Skin epidermis (tissue), 12 donors: ENCODE data around the gene MRPL50.
A peak's percentile ranks its signal among the peaks of the same experiment; 100 is the strongest.

Source experiments
- H3K27ac ChIP-seq, 21 experiments: fragments of 200-600 bp; sonication (generic) in 11 of 21; one replicate each; pipeline ENCODE4 v1.5.0; 2020; ENCODE audit warnings: mild to moderate bottlenecking in 3 of 21, inconsistent platforms in 2 of 21, moderate library complexity in 2 of 21
- H3K4me3 ChIP-seq, 7 experiments: fragments of 200-600 bp; sonication (generic) in 2 of 7; one replicate each; pipeline ENCODE4 v1.5.0; 2020; ENCODE audit warnings: inconsistent platforms in 2 of 7, mild to moderate bottlenecking in 2 of 7, moderate library complexity in 1 of 7

Gene MRPL50

DNA sequence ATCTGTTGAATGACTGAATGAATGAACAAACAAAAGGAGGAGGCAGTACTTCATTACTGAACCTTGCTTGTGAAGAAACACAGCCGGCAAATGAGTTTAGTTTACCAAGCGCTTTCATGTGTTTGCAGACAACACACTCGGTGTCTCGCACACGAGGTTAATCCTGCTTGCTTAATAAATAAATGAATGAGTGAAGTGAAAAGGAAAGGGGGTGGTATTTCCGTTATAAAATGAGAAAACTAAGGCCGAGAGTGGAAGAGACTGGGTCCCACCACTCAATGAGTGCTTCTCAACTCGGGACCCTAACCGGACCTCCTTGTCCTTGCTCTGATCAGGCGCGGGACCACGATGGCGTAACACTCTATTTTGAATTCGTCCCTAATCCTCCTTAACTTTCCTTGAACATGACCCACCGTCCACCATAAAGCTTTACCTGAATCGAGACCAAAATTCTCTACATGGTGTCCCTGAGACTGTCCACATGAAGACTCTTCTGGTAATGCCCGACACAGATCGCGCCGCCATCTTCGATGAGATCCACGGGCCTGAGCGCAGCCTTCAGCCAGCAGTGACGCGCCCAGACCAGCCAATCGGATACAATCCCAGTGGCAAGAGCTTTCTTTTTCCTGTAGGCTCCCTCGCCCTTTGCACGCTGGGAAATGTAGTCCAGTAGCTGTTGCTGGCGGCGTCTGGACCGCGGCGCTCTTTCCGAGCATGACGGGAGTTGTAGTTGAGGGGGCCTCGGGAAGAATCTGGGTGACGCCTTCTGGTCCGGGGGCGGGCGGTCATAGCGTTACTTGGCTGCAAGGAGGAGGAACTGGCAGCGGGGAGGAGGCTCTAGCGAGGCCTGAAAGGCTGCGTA lies at the start of gene MRPL50, which contains the start of gene ZNF189:
MRPL50 (minus strand) TSS at position 551 of the 862 bp plus-strand sequence; CDS start at position 525, 26 bp downstream.
ZNF189 (plus strand) TSS at position 784 of the 862 bp plus-strand sequence. CDS start 306 bp downstream, outside the sequence.
- Histone ChIP-seq H3K4me3 (peak within 1 kb of the TSS; percentile 46 to 92 (median 80)), H3K27ac (peak within 1 kb of the TSS; percentile 75 to 97 (median 92))

DNA sequence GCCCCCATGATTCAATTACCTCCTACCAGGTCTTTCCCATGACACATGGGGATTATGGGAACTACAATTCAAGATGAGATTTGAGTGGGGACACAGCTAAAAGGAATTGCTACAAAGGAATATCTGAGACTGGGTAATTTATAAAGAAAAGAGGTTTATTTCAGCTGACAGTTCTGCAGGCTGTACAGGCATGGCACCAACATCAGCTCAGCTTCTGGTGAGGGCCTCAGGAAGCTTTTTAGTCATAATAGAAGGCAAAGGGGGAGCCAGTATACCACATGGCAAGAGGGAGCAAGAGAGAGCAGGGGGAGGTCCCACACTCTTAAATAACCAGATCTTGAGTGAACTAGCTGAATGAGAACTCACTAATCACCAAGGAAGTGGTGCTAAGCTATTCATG lies 48.3 kb upstream of the MRPL50 start:
- H3K27ac ChIP-seq = no peak overlapping the region
- H3K4me3 ChIP-seq = no peak overlapping the region

DNA sequence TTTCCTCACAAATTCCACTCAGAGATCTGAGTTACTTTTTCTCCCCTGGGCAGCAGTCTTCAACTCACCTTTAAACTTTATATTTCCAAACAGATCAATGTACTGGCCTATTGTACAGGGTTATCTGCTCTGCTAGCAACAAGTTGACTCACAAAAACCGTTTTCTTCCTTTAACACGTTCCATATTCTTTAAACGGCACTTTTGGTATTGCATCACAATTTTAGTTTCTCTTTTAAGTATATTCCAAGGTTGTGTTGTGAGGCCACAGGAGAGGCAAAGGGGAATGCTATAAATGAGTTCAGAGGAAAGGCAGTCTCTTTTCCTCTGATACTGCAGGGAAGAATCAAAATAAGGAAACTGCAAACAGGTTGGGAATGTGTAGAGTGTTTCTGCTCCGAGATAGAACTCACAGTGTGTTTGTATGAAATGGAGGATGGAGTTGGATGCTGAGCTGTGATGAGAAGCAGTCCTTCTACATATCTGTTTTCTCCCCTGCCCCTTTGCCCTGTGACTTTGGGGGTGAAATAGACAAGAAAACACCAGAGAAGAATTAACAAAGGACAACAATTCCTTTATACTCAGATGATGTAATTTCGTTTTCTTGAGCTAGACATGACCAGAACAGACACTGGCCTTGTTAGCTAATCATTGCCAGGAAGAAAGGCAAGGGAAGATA lies 47.1 kb upstream of the MRPL50 start:
- Histone ChIP-seq H3K27ac (no peak overlapping the region), H3K4me3 (no peak overlapping the region)

GRCh38 chr9:101443364-101443771 lies 45.0 kb upstream of the MRPL50 start:
- no peak overlapping the region for H3K27ac ChIP-seq
- no peak overlapping the region for H3K4me3 ChIP-seq

- no peak overlapping the region for H3K4me3 ChIP-seq
- no peak overlapping the region for H3K27ac ChIP-seq
Observed at GRCh38 chr9:101442736-101443135, 44.3 kb upstream of the MRPL50 start.

DNA sequence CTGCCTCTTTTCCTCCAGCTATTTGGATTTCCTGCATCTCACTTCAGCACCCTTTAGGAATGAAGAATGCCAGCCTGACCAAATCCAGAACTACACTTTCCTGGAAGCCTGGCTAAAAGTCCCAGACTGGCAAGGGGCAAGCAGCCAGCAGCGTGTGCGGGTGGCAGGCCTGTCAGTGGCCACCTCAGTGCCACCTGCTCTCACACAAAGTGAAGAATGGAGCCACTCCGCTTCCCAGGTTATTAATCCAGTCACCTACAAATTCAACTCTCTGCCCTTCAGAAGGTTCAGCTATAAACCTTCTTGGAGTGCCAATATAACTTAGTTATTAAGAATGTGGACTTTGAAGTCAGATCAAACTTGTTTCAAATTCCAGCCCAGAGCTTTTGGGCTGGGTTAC lies 43.9 kb upstream of the MRPL50 start:
- H3K27ac ChIP-seq = no peak overlapping the region
- no peak overlapping the region for H3K4me3 ChIP-seq

- H3K4me3 ChIP-seq = no peak overlapping the region
- no peak overlapping the region for H3K27ac ChIP-seq
Observed at GRCh38 chr9:101440714-101441230, 42.4 kb upstream of the MRPL50 start.

GRCh38 chr9:101438523-101438922 lies 40.1 kb upstream of the MRPL50 start:
- Histone ChIP-seq H3K27ac (no peak overlapping the region), H3K4me3 (no peak overlapping the region)

GRCh38 chr9:101437806-101438232 lies 39.4 kb upstream of the MRPL50 start:
- Histone ChIP-seq H3K27ac (no peak overlapping the region), H3K4me3 (no peak overlapping the region)

DNA sequence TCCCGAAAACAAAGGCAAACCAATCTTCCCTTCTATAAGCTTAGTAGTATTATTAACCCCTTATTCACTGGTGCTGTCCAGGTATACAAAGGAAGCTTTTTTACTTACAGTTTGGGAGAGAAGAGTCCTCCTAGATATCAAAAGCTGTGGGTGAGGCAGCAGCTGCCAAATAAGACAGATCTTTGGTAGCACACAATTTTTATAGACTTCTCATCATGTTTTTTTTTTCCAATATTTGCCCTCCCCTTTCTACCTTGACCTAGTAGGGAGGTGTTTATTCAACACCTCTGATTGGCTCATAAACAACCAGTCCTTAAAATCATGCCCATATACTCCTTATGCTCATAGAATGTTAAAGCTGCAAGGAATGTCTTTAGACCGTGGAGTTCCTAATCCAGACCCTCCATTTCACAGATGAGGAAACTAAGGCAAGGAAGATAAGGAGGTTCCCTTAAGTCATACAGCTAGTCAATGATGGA lies 37.2 kb upstream of the MRPL50 start, which contains the start of gene ALDOB:
ALDOB (minus strand) TSS at position 174 of the 479 bp plus-strand sequence. CDS start 4,887 bp downstream, outside the sequence.
- no peak within 1 kb of the TSS for H3K27ac ChIP-seq
- no peak within 1 kb of the TSS for H3K4me3 ChIP-seq

DNA sequence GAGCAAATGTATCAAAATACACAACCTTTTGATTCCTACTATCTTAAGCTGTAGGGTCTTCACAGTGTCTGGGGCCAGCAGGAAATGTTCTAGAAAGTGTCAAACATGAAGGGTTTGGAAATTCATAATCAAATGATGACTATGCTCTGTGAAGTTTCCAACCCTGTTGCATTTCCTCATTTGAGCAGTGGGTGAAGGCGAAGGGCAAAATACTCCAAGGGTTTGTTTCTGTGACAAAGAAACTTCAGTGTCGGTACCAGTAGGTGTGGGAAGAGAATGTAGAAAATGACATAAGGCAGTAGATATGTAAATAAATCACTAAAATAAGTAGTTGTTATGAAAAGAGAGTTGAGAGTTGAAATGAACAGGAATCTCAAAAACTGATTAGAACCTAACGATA lies 36.6 kb upstream of the MRPL50 start:
- no peak overlapping the region for H3K4me3 ChIP-seq

DNA sequence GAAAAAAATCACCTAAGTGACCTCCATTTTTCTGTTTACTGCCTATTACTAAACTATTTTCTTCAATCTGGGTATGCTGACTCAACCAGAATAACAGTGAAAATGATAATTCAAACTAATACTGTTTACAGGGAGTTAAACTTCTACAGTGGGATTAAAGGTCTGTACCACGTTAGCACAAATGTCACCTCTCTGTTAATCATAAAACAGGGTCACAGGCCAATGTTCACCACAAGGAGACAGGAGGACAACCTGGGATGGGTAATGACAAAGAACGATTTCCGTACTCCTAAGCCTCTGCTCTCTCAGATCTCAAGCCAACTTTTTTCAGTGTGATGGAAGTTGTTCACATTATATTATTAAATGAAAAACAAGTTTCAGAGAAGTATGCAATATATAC lies 34.8 kb upstream of the MRPL50 start:
- Histone ChIP-seq H3K27ac (no peak overlapping the region), H3K4me3 (no peak overlapping the region)

More for the DNA sequence above, 36.6 kb upstream of the MRPL50 start:
- no peak overlapping the region for H3K27ac ChIP-seq

- H3K27ac ChIP-seq = no peak overlapping the region
- H3K4me3 ChIP-seq = no peak overlapping the region
Observed at GRCh38 chr9:101432740-101433139, 34.3 kb upstream of the MRPL50 start.

DNA sequence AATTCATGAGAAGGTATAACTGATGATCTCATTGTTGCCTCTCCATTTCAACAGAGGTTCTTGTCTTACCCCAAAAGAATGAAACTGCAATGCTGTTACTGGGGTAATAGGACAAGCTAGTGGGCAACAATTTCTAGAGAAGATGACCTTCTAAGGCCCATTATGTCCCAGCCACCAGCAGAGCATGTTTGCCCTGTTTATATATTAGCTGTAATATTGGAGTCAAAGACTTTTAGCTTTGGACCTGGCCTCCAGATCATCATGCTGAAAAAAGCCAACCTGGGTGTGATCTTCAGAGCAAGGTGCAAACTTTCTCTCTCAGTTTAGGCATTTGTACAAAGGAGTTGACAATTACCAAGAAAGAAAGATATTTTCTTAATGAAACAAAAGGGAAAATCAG lies 33.8 kb upstream of the MRPL50 start:
- Histone ChIP-seq H3K27ac (no peak overlapping the region), H3K4me3 (no peak overlapping the region)

DNA sequence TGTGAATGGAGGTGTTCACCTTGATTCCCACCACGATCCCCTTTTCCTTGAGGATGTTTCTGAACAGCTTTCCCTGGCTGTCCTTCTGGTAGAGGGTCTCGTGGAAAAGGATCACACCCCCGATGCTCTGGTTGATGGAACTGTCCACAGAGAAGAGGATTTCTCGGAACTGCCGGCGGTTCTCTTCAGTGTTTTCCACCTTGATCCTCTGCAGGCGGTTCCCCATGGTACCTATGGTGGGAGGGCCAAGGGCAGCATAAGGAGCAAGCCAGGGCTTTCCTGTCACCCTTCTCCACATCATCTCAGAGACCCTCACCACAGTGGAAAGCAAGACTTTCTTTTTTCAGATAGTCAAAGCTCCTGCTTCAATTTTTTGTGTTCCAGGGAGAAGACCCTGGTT lies 31.3 kb upstream of the MRPL50 start:
- H3K4me3 ChIP-seq = no peak overlapping the region
- H3K27ac ChIP-seq = no peak overlapping the region

- no peak overlapping the region for H3K27ac ChIP-seq
- H3K4me3 ChIP-seq = no peak overlapping the region
Observed at GRCh38 chr9:101428909-101429308, 30.5 kb upstream of the MRPL50 start.

DNA sequence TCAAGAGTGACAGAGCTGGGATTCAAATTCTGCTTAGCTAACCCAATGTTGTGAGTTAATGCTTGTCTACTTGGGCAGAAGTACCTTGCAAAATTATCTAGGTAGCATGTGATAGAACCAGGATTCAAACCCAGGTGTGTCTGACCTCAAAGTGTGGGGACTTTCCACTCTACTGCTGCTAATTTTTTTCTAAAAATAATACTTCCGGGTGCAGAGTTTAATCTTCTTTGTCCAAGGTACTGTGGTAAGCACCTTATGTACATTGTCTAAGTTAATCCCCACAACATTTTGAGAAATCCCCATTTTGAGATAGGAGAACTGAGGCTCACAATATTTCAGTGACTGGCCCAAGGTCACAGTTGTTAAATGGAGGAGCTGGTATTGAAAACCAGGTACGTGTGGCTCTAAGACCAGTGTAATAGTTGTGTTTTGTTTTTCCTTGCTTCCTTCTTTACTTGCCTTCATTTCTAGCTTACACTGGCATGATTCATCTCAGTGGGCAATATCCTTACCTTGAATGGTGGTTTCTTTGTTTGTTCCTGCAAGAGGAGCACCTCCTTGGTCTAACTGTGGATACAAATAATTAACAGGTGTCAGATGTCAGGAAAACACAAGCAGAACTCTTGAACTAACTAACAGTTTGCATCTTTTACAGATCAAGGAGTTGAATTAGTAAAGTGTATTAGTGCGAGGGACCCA lies 29.7 kb upstream of the MRPL50 start:
- Histone ChIP-seq H3K27ac (no peak overlapping the region), H3K4me3 (no peak overlapping the region)

GRCh38 chr9:101427358-101427757 lies 28.9 kb upstream of the MRPL50 start:
- no peak overlapping the region for H3K27ac ChIP-seq
- H3K4me3 ChIP-seq = no peak overlapping the region

DNA sequence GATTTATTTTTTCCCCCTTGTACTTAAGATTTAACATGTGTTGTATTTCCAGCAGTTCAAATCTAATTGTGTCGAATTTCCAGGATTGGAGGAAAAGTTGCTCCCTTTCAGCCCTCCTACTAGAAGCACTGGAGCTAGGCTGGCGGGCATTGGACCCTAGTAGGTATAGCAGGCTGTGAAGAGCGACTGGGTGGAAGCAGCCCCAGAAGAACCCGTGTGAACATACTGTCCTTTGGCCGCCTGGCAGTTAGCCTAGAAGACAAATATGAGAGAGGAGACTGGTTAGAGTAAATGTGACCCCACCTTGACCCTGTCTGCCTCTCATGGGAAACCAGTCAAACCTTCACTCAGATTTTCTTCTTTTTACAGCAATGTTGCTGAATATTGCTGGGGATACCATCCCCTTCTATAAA lies 23.2 kb upstream of the MRPL50 start:
- Histone ChIP-seq H3K4me3 (no peak overlapping the region), H3K27ac (no peak overlapping the region)

DNA sequence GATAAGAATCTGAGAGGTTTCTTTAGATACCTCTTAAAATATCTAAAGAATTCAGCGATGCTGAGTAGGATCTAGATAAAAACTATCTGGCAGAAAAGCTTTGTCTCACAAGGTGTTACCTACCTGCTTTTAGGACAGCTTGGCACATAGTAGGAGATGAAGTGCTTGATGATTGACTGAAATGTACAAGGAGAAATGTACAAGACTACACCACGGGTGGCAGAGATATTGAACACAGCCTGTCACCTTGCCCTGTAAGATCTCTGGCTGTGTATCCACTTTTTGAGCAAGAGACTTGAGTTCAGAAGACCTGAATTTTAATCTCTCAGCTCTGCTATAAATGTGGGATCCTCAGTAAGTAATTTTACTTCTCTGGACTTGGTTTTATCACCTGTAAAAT lies 21.4 kb upstream of the MRPL50 start:
- no peak overlapping the region for H3K27ac ChIP-seq
- no peak overlapping the region for H3K4me3 ChIP-seq
